HepG2 (cell line): ENCODE measurements around the gene GPSM1. TPM values are rescaled to one million over a fixed set of nuclear protein-coding genes. Genes with fewer than 3 reads are reported as not detected.

Experiments
- ATAC-seq: fragments of 200-7000 bp; cut with Tn5 transposase; 3 replicates; pipeline ENCODE4 v1.9.1; 2020; ENCODE audit warnings: mild to moderate bottlenecking, moderate library complexity
- BruUV-seq: library from RNA; stranded (reverse); fragments of 400-500 nt; replicated peaks from 2 replicates; lab custom pipeline; 2021; lab: Mats Ljungman, UMichigan
- CTCF ChIA-PET: fragments of 300-600 bp; formaldehyde crosslinking; extraction: SDS; loops from one replicate; lab custom pipeline; 2021; ENCODE audit warnings: low total read pairs, inconsistent platforms, low intra/inter-chr PET ratio; lab: Yijun Ruan, JAX
- POLR2A ChIA-PET: fragments of 350-600 bp; sonication (Branson Sonifier 250); formaldehyde crosslinking; loops from one replicate; lab custom pipeline; 2020; ENCODE audit warnings: antibody characterized with exemption, inconsistent platforms; lab: Yijun Ruan, JAX
- DNase-seq: peaks from one replicate; pipeline ENCODE4 v3.0.0-alpha.2; 2015; ENCODE audit warnings: low spot score
- FAIRE-seq: peaks from 3 replicates; lab custom pipeline; 2011; peaks lifted over from hg19 to GRCh38; lab: Jason Lieb, UNC
- H2AFZ ChIP-seq: one replicate; pipeline ENCODE4 v1.6.1; 2011; ENCODE audit warnings: low read length, inconsistent platforms
- H3K27ac ChIP-seq: fragments of 300-600 bp; 3 replicates; pipeline ENCODE4 v1.8.0; 2011; ENCODE audit warnings: mixed run types, mild to moderate bottlenecking, mixed read lengths, low read length, inconsistent platforms; ENCODE audit not compliant: insufficient read depth; ENCODE audit errors: extremely low read length
- H3K27me3 ChIP-seq, 2 experiments: fragments of 200-600 bp in 1 of 2; 2 replicates in 1 of 2; 3 replicates in 1 of 2; pipeline versions ENCODE4 v1.6.0 to v1.8.0; 2011; ENCODE audit warnings: low read length in 2 of 2, mild to moderate bottlenecking in 2 of 2, moderate library complexity in 2 of 2, inconsistent platforms in 1 of 2; ENCODE audit not compliant: insufficient read depth in 2 of 2, control insufficient read depth in 1 of 2
- H3K36me3 ChIP-seq, 2 experiments: fragments of 200-600 bp in 1 of 2; replicated peaks in 1 of 2; 2 replicates in 1 of 2; 3 replicates in 1 of 2; pipeline versions ENCODE4 v1.5.1 to v1.8.0; 2011; ENCODE audit warnings: low read length in 2 of 2, inconsistent platforms in 1 of 2; ENCODE audit not compliant: insufficient read depth in 2 of 2, control insufficient read depth in 1 of 2
- H3K4me1 ChIP-seq: 2 replicates; pipeline ENCODE4 v1.5.1; 2012; ENCODE audit warnings: low read length, inconsistent platforms; ENCODE audit not compliant: insufficient read depth
- H3K4me2 ChIP-seq: 2 replicates; pipeline ENCODE4 v1.6.0; 2011; ENCODE audit warnings: low read depth, low read length, inconsistent platforms
- H3K4me3 ChIP-seq, 3 experiments: fragments of 200-600 bp in 1 of 3; sonication (generic), shearing (Covaris generic) in 1 of 3; replicated peaks in 1 of 3; 2 replicates each; pipeline ENCODE4 v1.5.1; 2011 to 2016; ENCODE audit warnings: low read length in 3 of 3, inconsistent platforms in 2 of 3, low read depth in 2 of 3, mild to moderate bottlenecking in 2 of 3, control low read depth in 1 of 3, mixed read lengths in 1 of 3; ENCODE audit not compliant: insufficient read depth in 1 of 3
- H3K79me2 ChIP-seq: one replicate; pipeline ENCODE4 v1.6.1; 2011; ENCODE audit warnings: low read length, inconsistent platforms; ENCODE audit not compliant: insufficient read depth
- H3K9ac ChIP-seq: 2 replicates; pipeline ENCODE4 v1.6.0; 2011; ENCODE audit warnings: mild to moderate bottlenecking, low read depth, low read length, inconsistent platforms; ENCODE audit not compliant: insufficient read depth
- H3K9me3 ChIP-seq: 2 replicates; pipeline ENCODE4 v1.5.1; 2012; ENCODE audit warnings: mild to moderate bottlenecking, low read length
- H4K20me1 ChIP-seq: 2 replicates; pipeline ENCODE4 v1.6.0; 2011; ENCODE audit warnings: inconsistent platforms, mild to moderate bottlenecking, low read length, moderate library complexity; ENCODE audit not compliant: insufficient read depth
- BRD4 ChIP-seq: sonication (generic); formaldehyde crosslinking; IDR thresholded peaks from 2 replicates; pipeline ENCODE4 v1.4.0; 2020; ENCODE audit warnings: missing genetic modification reagents
- CHD2 ChIP-seq: IDR thresholded peaks from 2 replicates; pipeline ENCODE4 v1.6.1; 2011; ENCODE audit warnings: low read depth, low read length, improper control_type of control experiment
- GTF2F1 ChIP-seq: fragments of 150-350 bp; IDR thresholded peaks from 2 replicates; pipeline ENCODE4 v1.6.1; 2014; ENCODE audit warnings: low read length
- NFYC ChIP-seq: IDR thresholded peaks from 2 replicates; pipeline ENCODE4 v1.6.1; 2016; ENCODE audit warnings: missing genetic modification reagents, missing compliant biosample characterization
- RBFOX2 ChIP-seq: fragments of 200-400 bp; formaldehyde crosslinking; IDR thresholded peaks from 2 replicates; pipeline ENCODE4 v1.6.1; 2017; ENCODE audit warnings: low read depth, mild to moderate bottlenecking, low read length
- ZC3H4 ChIP-seq: sonication (generic); formaldehyde crosslinking; IDR thresholded peaks from 2 replicates; pipeline ENCODE4 v1.4.0; 2020; ENCODE audit warnings: missing genetic modification reagents, borderline replicate concordance
- WGBS: methylation state at CpG from one replicate; pipeline ENCODE4 v1.1.6; 2017; ENCODE audit warnings: low lambda C conversion rate; 5-methylcytosine and 5-hydroxymethylcytosine counted together
- in situ Hi-C: cut with HindIII; loops from 2 replicates; pipeline ENCODE4 v1.10.0; 2017; ENCODE audit warnings: low pct_unique_long_range_greater_than_20kb; ENCODE audit not compliant: extremely low pct_ligation_motif_present
- intact Hi-C: fragments of 100-400 bp; cut with micrococcal nuclease; formaldehyde crosslinking; loops from one replicate; pipeline ENCODE4 v1.10.0; 2022; ENCODE audit not compliant: unreplicated experiment
- polyA plus RNA-seq, 8 experiments: library from polyadenylated mRNA; depleted of rRNA in 3 of 8; stranded (reverse) in 7 of 8; unstranded in 1 of 8; fragments of >200 nt; fragmentation: Illumina TruSeq in 4 of 8; extraction: Trizol in 4 of 8; gene quantifications; 2 replicates each; pipeline versions ENCODE4 v1.2.1 to v1.2.3, GENCODE V29; 2011 to 2016; ENCODE audit warnings: low read depth in 4 of 8, missing spikeins in 1 of 8, mixed read lengths in 1 of 8; ENCODE audit not compliant: insufficient read depth in 1 of 8
- total RNA-seq, 5 experiments: library from RNA; depleted of rRNA; stranded (reverse); fragments of >200 nt; fragmentation: Illumina TruSeq; extraction: Trizol; gene quantifications; 2 replicates each; pipeline ENCODE4 v1.2.3, GENCODE V29; 2016; ENCODE audit warnings: low read depth in 1 of 5
- TF ChIP-seq, protein P1 (sequence below): sonication (generic); formaldehyde crosslinking; IDR thresholded peaks from 2 replicates; pipeline ENCODE4 v1.5.1; 2020; ENCODE audit warnings: mild to moderate bottlenecking, missing genetic modification reagents, borderline replicate concordance
- TF ChIP-seq, protein P2 (sequence below): sonication (generic); formaldehyde crosslinking; IDR thresholded peaks from 2 replicates; pipeline ENCODE4 v1.4.0; 2020; ENCODE audit warnings: mild to moderate bottlenecking, missing genetic modification reagents

The GPSM1 gene
- total and polyA plus RNA-seq, 2 of the 13 experiments (the other 11 are each of a cell fraction or from before 2014, with no cell fraction given): 1.0 to 2.4 TPM

DNA sequence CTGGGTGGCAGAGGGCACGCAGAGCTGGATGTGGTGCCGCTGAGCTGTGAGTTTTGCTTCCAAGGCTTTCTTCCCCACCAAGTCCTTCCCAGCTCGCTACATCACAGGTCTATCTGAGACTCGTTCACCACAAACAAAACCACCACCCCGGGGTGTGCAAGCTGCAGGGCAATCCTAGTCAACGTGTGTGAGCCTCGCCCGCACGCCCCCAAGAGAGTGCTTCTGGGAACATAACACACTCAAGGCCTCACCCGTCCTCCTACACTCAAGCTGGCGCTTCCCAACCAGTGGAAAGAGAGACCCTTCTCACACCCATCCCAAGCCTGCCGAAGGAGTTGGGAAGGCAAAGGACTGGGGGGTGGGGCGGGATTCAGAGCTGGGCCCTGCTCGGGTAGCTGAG is 62.1 kb downstream of the GPSM1 start:
- BruUV-seq: no TSS peak
- H3K9ac ChIP-seq: no peak overlapping the region
- in situ Hi-C loops: no loop called here
- TF ChIP-seq NFYC (CRISPR knock-in tag): no peak
- no peak for TF ChIP-seq GTF2F1
- H3K4me3 ChIP-seq: no peak overlapping the region
- H3K36me3 ChIP-seq: peaks cover 19 to 68% of the 10 kb centered on the region in 2 experiments; a peak in 4 of 5 replicates
- H3K79me2 ChIP-seq: no peaks in the 10 kb centered on the region
- ChIA-PET POLR2A (no interaction called here), CTCF (no interaction called here)
- WGBS: 97% methylated on average over 14 of the region's 14 CpGs
- H3K27me3 ChIP-seq: no peaks in the 10 kb centered on the region
- no peaks in the 10 kb centered on the region for H3K4me1 ChIP-seq
- H3K9me3 ChIP-seq: no peaks in the 10 kb centered on the region
- H3K4me2 ChIP-seq: no peak overlapping the region
- DNase-seq (no peak), ATAC-seq (no peak), FAIRE-seq (no peak)
- H4K20me1 ChIP-seq: no peaks in the 10 kb centered on the region
- intact Hi-C loops: no loop called here
- no peak overlapping the region for H2AFZ ChIP-seq
- H3K27ac ChIP-seq: no peak overlapping the region

DNA sequence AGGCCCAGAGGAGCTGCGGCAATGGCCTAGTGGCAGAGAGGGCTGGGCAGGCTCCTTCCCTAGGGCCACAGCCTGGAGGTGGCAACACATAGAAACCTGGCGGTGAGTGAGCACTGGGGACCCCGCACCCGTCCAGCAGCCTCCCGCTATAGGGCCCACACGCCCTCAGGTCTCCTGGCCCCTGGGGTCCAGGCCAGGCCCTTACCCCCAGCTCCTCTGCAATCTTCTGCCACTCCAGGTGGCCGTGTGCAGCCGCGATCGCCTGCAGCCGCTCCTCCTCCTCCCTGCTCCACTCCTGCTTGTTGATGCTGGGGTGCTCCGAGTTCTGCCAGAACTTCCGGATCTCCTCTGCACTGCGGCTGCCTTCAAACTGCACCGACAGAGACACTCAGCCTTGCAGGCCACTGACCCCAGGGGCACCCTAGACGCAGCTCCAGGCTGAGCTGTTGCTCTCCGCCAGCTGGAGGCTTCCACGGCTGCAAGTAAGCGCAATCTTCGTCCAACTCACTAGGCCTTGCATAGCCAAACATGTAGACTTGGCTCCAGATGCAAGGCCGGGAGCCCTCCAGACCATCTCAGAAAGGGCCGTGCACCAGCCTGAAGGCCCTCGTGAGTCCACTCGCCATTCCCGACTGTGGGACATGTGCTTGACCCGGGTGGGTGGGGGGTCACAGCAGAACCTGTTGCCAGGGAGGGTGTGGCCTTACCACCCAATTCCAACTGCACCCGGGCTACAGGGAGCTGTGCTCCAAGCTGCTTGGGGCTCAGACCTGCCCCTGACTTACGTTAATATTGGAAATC is 64.6 kb downstream of the GPSM1 start:
- ChIA-PET CTCF (no interaction called here), POLR2A (no interaction called here)
- no TSS peak for BruUV-seq
- Histone ChIP-seq H3K9ac (no peak overlapping the region), H3K36me3 (peaks cover 33 to 76% of the 10 kb centered on the region in 2 experiments; a peak in 4 of 5 replicates), H3K27me3 (no peaks in the 10 kb centered on the region), H3K4me2 (no peak overlapping the region), H2AFZ (no peak overlapping the region), H3K79me2 (no peaks in the 10 kb centered on the region), H3K4me3 (no peak overlapping the region), H3K4me1 (no peaks in the 10 kb centered on the region; the same call in 1 of the 2 replicates), H4K20me1 (0 out of 2 replicates have a peak, but pooled peaks cover 2% of the 10 kb centered on the region), H3K27ac (no peak overlapping the region), H3K9me3 (no peaks in the 10 kb centered on the region)
- TF ChIP-seq, protein P1, sequence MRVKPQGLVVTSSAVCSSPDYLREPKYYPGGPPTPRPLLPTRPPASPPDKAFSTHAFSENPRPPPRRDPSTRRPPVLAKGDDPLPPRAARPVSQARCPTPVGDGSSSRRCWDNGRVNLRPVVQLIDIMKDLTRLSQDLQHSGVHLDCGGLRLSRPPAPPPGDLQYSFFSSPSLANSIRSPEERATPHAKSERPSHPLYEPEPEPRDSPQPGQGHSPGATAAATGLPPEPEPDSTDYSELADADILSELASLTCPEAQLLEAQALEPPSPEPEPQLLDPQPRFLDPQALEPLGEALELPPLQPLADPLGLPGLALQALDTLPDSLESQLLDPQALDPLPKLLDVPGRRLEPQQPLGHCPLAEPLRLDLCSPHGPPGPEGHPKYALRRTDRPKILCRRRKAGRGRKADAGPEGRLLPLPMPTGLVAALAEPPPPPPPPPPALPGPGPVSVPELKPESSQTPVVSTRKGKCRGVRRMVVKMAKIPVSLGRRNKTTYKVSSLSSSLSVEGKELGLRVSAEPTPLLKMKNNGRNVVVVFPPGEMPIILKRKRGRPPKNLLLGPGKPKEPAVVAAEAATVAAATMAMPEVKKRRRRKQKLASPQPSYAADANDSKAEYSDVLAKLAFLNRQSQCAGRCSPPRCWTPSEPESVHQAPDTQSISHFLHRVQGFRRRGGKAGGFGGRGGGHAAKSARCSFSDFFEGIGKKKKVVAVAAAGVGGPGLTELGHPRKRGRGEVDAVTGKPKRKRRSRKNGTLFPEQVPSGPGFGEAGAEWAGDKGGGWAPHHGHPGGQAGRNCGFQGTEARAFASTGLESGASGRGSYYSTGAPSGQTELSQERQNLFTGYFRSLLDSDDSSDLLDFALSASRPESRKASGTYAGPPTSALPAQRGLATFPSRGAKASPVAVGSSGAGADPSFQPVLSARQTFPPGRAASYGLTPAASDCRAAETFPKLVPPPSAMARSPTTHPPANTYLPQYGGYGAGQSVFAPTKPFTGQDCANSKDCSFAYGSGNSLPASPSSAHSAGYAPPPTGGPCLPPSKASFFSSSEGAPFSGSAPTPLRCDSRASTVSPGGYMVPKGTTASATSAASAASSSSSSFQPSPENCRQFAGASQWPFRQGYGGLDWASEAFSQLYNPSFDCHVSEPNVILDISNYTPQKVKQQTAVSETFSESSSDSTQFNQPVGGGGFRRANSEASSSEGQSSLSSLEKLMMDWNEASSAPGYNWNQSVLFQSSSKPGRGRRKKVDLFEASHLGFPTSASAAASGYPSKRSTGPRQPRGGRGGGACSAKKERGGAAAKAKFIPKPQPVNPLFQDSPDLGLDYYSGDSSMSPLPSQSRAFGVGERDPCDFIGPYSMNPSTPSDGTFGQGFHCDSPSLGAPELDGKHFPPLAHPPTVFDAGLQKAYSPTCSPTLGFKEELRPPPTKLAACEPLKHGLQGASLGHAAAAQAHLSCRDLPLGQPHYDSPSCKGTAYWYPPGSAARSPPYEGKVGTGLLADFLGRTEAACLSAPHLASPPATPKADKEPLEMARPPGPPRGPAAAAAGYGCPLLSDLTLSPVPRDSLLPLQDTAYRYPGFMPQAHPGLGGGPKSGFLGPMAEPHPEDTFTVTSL (CRISPR knock-in tag): no peak
- no peak for TF ChIP-seq BRD4 (CRISPR knock-in tag)
- TF ChIP-seq, protein P2, sequence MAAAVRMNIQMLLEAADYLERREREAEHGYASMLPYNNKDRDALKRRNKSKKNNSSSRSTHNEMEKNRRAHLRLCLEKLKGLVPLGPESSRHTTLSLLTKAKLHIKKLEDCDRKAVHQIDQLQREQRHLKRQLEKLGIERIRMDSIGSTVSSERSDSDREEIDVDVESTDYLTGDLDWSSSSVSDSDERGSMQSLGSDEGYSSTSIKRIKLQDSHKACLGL: no peak
- 0 out of 2 replicates have a peak, but pooled peaks have one; percentile 18 for TF ChIP-seq RBFOX2
- no peak for TF ChIP-seq ZC3H4 (CRISPR knock-in tag)
- TF ChIP-seq CHD2: no peak
- DNase-seq: no peak
- ATAC-seq: no peak; the same call in 2 of the 3 replicates
- intact Hi-C loops (no loop called here), in situ Hi-C loops (no loop called here)
- 97% methylated on average over 12 of the region's 28 CpGs for WGBS
- no peak for FAIRE-seq
